Measurements from ENCODE around the gene VASP.

The VASP gene

DNA sequence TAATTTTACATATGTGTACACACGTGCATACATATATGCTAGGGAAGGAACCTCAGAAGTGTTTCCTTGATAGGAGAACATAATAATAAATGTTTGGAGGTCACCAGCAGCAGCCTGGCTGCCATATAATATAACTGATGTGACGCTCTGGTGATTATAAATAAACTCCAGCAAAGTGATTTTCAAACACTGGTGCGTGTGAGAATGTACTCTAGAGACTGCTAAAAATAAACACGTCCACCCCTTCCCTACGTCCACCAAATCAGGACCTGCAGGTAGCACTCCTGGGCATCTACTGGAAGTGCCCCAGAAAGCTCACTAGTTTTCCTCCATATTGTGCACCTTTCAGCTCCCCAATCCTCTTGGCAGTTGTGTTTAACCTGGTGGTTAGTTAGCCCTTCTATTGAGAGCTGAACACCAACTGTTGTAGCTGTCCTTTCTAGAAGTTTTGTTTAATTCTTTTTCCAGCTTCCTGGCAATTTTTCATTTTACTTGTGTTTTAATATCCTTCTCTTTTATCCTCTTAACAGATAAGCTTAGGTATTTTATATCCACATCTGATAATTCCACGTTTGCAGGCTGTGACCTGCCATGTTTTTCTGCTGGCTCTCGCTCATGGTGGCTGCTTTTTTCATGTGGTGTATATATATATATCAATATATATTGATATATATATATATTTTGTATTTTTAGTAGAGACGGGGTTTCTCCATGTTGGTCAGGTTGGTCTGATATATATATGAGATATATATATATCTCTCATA lies 64.4 kb downstream of the VASP start:
- in situ Hi-C loops (cut with HindIII; ENCODE audit: low pct_ligation_motif_present, low pct_unique_long_range_greater_than_20kb, low sequenced_read_pairs): no loop called here
- DNase-seq: no peak

DNA sequence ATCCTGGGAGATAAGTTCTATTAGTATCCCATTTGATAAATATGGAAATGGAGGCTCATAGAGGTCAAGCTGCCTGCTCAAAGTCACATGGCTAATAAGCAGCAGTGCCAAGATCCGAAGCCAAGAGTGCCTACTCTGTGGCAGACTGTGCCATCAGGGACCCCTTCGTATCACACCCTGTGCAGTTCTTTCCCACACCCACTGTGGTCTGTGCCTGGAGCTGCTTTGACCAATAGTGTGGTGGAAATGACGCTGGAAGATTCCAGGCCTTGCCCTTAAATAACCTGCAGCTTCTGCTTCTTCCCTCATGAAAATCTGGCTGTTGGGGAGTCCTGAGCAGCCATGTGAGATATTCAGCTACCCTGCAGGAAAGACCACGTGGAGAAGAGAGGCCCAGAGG lies 67.2 kb downstream of the VASP start:
- DNase-seq: no peak
- in situ Hi-C loops (cut with HindIII; ENCODE audit: low pct_ligation_motif_present, low pct_unique_long_range_greater_than_20kb, low sequenced_read_pairs): no loop called here

DNA sequence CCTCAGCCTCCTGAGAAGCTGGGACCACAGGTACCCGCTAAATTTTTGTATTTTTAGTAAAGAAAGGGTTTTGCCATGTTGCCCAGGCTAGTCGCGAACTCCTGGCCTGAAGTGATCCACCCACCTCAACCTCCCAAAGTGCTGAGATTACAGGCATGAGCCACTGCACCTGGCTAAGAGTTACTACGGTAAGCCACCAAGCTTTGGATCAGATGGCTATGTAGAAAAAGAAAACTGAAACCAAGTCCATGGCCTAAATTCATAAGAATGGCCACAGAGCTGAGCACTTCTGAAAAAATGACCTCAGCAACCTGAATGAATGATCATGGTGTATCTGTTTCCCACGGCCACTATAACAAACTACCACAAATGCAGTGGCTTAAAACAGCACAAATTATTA lies 67.9 kb downstream of the VASP start:
- DNase-seq: no peak
- in situ Hi-C loops (cut with HindIII; ENCODE audit: low pct_ligation_motif_present, low pct_unique_long_range_greater_than_20kb, low sequenced_read_pairs): no loop called here

All from ACHN (cell line).